AG09319 (cell line): Measurements from ENCODE around the gene KRT81.
"Not testable (repeated sequence)": the region's sequence is repeated elsewhere in the genome, so short reads cannot be mapped to it uniquely, and the experiment has no call there.

Experiments
- DNase-seq: peaks from one replicate; pipeline ENCODE4 v3.0.0-alpha.2; 2010; ENCODE audit warnings: low read depth; ENCODE audit errors: extremely low read depth
- TF ChIP-seq, protein P1 (sequence below): IDR thresholded peaks from 2 replicates; pipeline ENCODE4 v1.5.1; 2011; ENCODE audit warnings: low read depth, mild to moderate bottlenecking, inconsistent platforms, low read length, moderate library complexity

Gene KRT81

DNA sequence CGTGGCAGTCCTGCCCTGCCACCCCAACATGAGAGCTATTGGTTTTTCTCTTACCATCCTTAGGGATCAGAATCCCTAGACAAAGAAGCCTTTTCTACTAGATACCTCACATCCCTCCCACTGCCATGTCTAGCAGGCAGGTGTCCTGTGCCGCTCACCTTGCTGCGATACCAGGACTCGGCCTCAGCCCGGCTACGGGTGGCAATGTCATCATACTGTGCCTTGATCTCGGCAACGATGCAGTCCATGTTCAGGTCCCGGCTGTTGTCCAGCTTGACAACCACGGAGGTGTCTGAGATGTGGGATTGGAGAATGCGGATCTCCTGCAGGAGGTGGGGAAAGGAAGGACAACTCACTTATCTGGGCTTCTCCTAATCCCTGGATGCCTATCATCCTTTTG, 25.4 kb upstream of the KRT81 start:
- TF ChIP-seq, protein P1, sequence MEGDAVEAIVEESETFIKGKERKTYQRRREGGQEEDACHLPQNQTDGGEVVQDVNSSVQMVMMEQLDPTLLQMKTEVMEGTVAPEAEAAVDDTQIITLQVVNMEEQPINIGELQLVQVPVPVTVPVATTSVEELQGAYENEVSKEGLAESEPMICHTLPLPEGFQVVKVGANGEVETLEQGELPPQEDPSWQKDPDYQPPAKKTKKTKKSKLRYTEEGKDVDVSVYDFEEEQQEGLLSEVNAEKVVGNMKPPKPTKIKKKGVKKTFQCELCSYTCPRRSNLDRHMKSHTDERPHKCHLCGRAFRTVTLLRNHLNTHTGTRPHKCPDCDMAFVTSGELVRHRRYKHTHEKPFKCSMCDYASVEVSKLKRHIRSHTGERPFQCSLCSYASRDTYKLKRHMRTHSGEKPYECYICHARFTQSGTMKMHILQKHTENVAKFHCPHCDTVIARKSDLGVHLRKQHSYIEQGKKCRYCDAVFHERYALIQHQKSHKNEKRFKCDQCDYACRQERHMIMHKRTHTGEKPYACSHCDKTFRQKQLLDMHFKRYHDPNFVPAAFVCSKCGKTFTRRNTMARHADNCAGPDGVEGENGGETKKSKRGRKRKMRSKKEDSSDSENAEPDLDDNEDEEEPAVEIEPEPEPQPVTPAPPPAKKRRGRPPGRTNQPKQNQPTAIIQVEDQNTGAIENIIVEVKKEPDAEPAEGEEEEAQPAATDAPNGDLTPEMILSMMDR, result no peak
- no peak for DNase-seq

DNA sequence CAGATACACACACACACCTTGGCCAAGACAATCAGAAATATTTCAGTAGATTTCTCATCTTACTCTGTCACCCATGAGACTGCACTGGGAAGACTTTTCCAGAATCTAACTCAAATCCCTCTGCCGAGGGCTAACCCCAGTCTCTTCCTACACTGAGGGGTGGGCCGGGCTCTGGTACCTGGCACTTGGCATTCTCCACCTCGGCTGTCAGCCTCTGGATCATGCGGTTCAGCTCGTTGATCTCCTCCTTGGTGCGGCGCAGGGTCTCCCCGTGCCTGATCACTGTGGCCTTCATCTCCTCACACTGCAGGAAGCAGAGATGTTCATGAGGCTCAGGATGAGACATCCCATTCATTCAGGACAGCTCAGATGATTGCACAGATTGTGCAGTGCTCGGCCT, 25.0 kb upstream of the KRT81 start:
- TF ChIP-seq, protein P1, result no peak
- no peak for DNase-seq

DNA sequence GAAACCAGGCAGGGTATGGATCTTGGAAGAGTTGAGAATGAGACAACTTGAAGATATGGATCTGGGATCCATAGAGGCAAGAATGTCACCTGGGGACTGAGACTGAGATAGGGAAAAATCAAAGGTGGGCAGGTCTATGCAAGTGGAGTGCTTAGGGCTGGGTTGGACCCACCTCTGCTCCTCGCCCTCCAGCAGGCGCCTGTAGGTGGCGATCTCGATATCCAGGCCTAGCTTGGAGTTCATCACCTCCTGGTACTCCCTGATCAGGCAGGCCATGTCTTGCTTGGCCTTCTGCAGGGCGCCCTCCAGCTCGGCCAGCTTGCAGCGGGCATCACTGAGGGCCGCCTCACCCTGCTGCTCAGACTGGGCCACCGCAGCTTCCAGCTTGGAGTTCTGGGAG, 24.4 kb upstream of the KRT81 start:
- not testable (repeated sequence) for DNase-seq

DNA sequence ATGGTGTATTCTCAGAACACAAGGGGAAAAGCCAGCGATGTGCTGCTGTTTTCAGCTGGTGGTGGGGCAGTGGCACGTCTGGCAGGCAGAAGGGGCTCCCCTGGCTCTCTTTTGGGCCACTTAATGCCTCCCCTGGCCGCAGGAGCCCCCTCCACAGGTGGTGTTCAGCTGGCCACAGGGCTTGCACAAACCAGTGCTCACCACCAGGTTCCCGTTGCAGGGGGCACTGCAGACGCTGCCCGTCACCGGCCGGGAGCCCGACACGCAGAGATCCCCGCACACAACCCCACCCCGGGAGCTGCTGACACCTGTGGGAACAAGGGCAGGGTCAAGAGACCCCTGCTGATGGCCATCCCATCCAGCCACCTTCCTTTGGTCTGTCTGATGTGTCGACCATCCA, 23.2 kb upstream of the KRT81 start:
- TF ChIP-seq, protein P1, result no peak

DNA sequence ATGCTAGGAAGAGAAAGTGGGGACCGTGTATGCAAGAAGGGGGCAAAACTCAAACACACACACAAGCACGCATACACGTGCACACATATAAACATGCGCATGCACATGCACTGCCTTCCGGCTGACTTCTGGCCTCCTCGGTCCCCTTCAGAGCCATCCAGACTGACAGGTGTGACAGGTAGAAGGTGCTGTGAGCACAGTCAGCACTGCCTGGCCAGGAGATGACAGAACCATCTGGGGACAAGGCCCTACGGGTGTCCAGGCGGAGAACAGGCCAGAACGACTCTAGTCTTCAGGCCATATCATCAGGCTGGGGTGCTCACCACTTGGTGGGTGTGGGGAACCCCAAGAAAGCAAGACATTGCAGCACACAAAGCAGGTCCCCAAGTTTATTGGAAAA, 22.6 kb upstream of the KRT81 start:
- no peak for DNase-seq
- TF ChIP-seq, protein P1, result no peak

More for the DNA sequence above, 23.2 kb upstream of the KRT81 start:
- no peak for DNase-seq

DNA sequence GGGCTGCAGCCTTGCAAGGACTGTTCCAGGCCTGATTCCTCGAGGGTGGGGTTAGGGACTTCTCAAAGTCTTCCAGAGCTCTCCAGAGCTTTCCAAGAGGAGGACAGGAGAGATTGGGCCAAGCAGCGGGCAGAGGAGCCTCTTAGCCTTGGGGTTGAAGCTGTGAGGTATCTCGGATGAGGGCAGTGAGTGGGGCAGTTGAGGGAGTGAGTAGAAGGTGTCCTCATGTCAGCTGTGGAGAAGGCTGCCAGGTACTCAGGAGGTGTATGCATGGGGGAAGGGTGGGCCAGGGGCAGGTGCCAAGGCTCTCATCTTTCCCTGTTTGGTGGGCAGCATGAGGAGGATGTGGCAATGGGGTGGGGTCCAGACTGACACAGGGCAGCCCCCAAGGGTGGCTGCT, 22.1 kb upstream of the KRT81 start:
- no peak for DNase-seq
- TF ChIP-seq, protein P1, result no peak

DNA sequence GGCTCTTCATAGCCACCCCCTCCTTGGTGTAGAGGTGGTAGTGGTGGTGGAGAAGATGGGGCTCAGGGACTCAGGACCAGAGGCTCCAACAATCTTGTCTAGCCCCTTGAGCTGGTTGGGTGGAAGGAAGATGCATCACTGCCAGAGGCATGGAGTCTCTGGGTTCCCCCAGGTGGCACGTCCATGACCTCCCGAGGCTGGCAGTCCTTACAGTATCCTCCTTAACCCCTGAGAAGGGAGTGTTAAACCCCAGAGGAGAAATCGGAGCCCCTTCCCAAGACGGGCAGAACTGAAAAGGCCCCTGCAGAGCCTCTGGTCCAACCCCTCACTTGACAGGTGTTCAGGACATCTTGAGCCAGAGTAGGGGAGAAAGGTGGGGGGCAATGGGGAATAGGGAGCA, 20.8 kb upstream of the KRT81 start:
- TF ChIP-seq, protein P1, result no peak
- no peak for DNase-seq

DNA sequence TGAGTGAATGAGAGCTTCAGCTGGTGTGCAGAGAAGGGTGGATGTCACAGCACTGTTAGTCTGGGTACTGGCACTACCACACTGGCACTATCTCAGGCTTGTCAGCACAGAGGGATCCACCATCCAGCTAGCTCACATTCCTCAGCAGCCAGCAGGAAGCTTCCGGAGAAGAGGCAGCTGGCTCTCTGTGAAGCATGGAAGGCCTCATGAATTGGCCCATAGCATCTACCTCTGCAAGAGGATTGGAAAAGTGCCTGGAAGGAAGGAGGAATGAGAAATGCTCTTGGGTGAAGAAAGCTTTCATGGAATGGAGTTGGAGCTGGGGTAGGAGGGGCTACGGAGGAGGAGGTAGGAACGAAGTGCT, 19.9 kb upstream of the KRT81 start:
- TF ChIP-seq, protein P1, result no peak
- DNase-seq, result no peak
